HEK293 (cell line): ENCODE results near the gene LPGAT1.
A peak's percentile ranks its signal among the peaks of the same experiment; 100 is the strongest.

Experiments
- AEBP2 ChIP-seq: fragments of 450-650 bp; formaldehyde crosslinking; IDR thresholded peaks from 2 replicates; pipeline ENCODE4 v1.5.1; 2016; ENCODE audit warnings: missing biosample characterization, missing genetic modification characterization, borderline replicate concordance
- BCL6B ChIP-seq: fragments of 450-650 bp; formaldehyde crosslinking; IDR thresholded peaks from 2 replicates; pipeline ENCODE4 v1.5.1; 2017; ENCODE audit warnings: missing biosample characterization, missing genetic modification characterization
- IKZF3 ChIP-seq: fragments of 450-650 bp; IDR thresholded peaks from 2 replicates; pipeline ENCODE4 v1.5.0; 2018; ENCODE audit warnings: missing biosample characterization, mild to moderate bottlenecking, missing genetic modification characterization, moderate library complexity
- KLF1 ChIP-seq: fragments of 450-650 bp; formaldehyde crosslinking; IDR thresholded peaks from 2 replicates; pipeline ENCODE4 v1.5.1; 2016; ENCODE audit warnings: missing biosample characterization, missing genetic modification characterization
- KLF8 ChIP-seq: fragments of 450-650 bp; formaldehyde crosslinking; IDR thresholded peaks from 2 replicates; pipeline ENCODE4 v1.5.1; 2016; ENCODE audit warnings: missing biosample characterization, missing genetic modification characterization
- KLF9 ChIP-seq: fragments of 450-650 bp; formaldehyde crosslinking; IDR thresholded peaks from 2 replicates; pipeline ENCODE4 v1.5.1; 2016; ENCODE audit warnings: missing biosample characterization, missing genetic modification characterization, low read depth
- OVOL3 ChIP-seq: fragments of 450-650 bp; formaldehyde crosslinking; IDR thresholded peaks from 2 replicates; pipeline ENCODE4 v1.5.1; 2016; ENCODE audit warnings: missing biosample characterization, missing genetic modification characterization
- ZEB2 ChIP-seq: fragments of 450-650 bp; formaldehyde crosslinking; IDR thresholded peaks from 2 replicates; pipeline ENCODE4 v1.5.1; 2016; ENCODE audit warnings: missing biosample characterization, missing genetic modification characterization
- ZNF132 ChIP-seq: fragments of 450-650 bp; formaldehyde crosslinking; IDR thresholded peaks from 2 replicates; pipeline ENCODE4 v1.5.1; 2017; ENCODE audit warnings: missing biosample characterization, missing genetic modification characterization, borderline replicate concordance
- ZNF19 ChIP-seq: fragments of 450-650 bp; formaldehyde crosslinking; IDR thresholded peaks from 2 replicates; pipeline ENCODE4; 2016; ENCODE audit warnings: missing biosample characterization, missing genetic modification characterization, low read depth
- ZNF274 ChIP-seq, 2 experiments: fragments of 200-500 bp in 1 of 2; fragments of 450-650 bp in 1 of 2; sonication (Bioruptor generic) in 1 of 2; formaldehyde crosslinking in 1 of 2; IDR thresholded peaks; 2 replicates each; pipeline versions ENCODE4 v1.5.1 to v1.6.1; 2014 to 2016; ENCODE audit warnings: borderline replicate concordance in 1 of 2, inconsistent platforms in 1 of 2, low read length in 1 of 2, missing biosample characterization in 1 of 2, missing genetic modification characterization in 1 of 2
- ZNF280D ChIP-seq: fragments of 450-650 bp; formaldehyde crosslinking; IDR thresholded peaks from 2 replicates; pipeline ENCODE4 v1.5.1; 2016; ENCODE audit warnings: missing biosample characterization, missing genetic modification characterization
- ZNF341 ChIP-seq: fragments of 450-650 bp; formaldehyde crosslinking; IDR thresholded peaks from 2 replicates; pipeline ENCODE4; 2016; ENCODE audit warnings: low read depth, missing biosample characterization, missing genetic modification characterization
- ZNF513 ChIP-seq: fragments of 450-650 bp; IDR thresholded peaks from 2 replicates; pipeline ENCODE4 v1.5.1; 2018; ENCODE audit warnings: missing biosample characterization, missing genetic modification characterization
- ZNF514 ChIP-seq: fragments of 450-650 bp; formaldehyde crosslinking; IDR thresholded peaks from 2 replicates; pipeline ENCODE4 v1.5.1; 2016; ENCODE audit warnings: missing biosample characterization, missing genetic modification characterization
- ZNF645 ChIP-seq: fragments of 450-650 bp; formaldehyde crosslinking; IDR thresholded peaks from 2 replicates; pipeline ENCODE4; 2016; ENCODE audit warnings: missing biosample characterization, missing genetic modification characterization
- ZNF660 ChIP-seq: fragments of 450-650 bp; IDR thresholded peaks from 2 replicates; pipeline ENCODE4 v1.5.1; 2018; ENCODE audit warnings: missing biosample characterization, mild to moderate bottlenecking, missing genetic modification characterization
- ZNF692 ChIP-seq: fragments of 450-650 bp; formaldehyde crosslinking; IDR thresholded peaks from 2 replicates; pipeline ENCODE4 v1.5.1; 2016; ENCODE audit warnings: missing biosample characterization, missing genetic modification characterization
- ZNF701 ChIP-seq: fragments of 450-650 bp; formaldehyde crosslinking; IDR thresholded peaks from 2 replicates; pipeline ENCODE4 v1.5.1; 2016; ENCODE audit warnings: missing biosample characterization, missing genetic modification characterization
- ZNF791 ChIP-seq: fragments of 450-650 bp; formaldehyde crosslinking; IDR thresholded peaks from 2 replicates; pipeline ENCODE4 v1.5.1; 2016; ENCODE audit warnings: missing biosample characterization, missing genetic modification characterization
- ZNF792 ChIP-seq: fragments of 450-650 bp; formaldehyde crosslinking; IDR thresholded peaks from 2 replicates; pipeline ENCODE4 v1.5.1; 2016; ENCODE audit warnings: missing biosample characterization, missing genetic modification characterization
- ZSCAN18 ChIP-seq: fragments of 450-650 bp; formaldehyde crosslinking; IDR thresholded peaks from 2 replicates; pipeline ENCODE4 v1.5.1; 2016; ENCODE audit warnings: missing biosample characterization, missing genetic modification characterization
- ZSCAN30 ChIP-seq: fragments of 450-650 bp; IDR thresholded peaks from 2 replicates; pipeline ENCODE4 v1.5.1; 2018; ENCODE audit warnings: missing biosample characterization, mild to moderate bottlenecking, missing genetic modification characterization, moderate library complexity
- ZXDB ChIP-seq: fragments of 450-650 bp; formaldehyde crosslinking; IDR thresholded peaks from 2 replicates; pipeline ENCODE4 v1.5.1; 2016; ENCODE audit warnings: missing biosample characterization, missing genetic modification characterization

Gene LPGAT1

GRCh38 chr1:211830328-211831142, at the start of gene LPGAT1 (continued):
- TF ChIP-seq ZSCAN18 (tag by site-specific recombination) (no peak), AEBP2 (tag by site-specific recombination) (no peak), ZNF280D (tag by site-specific recombination) (no peak), ZNF19 (tag by site-specific recombination) (no peak), ZNF513 (tag by site-specific recombination) (no peak), IKZF3 (tag by site-specific recombination) (peak; percentile 67; the same call in 1 of the 2 replicates), ZNF341 (tag by site-specific recombination) (peak; percentile 45; the same call in 1 of the 2 replicates), ZNF792 (tag by site-specific recombination) (no peak), ZNF514 (no peak), ZNF132 (tag by site-specific recombination) (no peak), BCL6B (no peak), OVOL3 (tag by site-specific recombination) (no peak), ZNF791 (tag by site-specific recombination) (no peak), KLF9 (tag by site-specific recombination) (no peak), ZXDB (tag by site-specific recombination) (peak; percentile 51; the same call in 1 of the 2 replicates), ZNF274 (IDR thresholded peaks at IDR 0.05; ENCODE audit: low read length) (no peak), ZNF274 (tag by site-specific recombination; IDR thresholded peaks at IDR 0.05; ENCODE audit: borderline replicate concordance) (no peak), ZNF660 (tag by site-specific recombination) (0 out of 2 replicates have a peak, but pooled peaks have one; percentile 13), KLF8 (tag by site-specific recombination) (no peak), ZNF701 (tag by site-specific recombination) (no peak), ZSCAN30 (tag by site-specific recombination) (peak; percentile 72; the same call in 1 of the 2 replicates), KLF1 (tag by site-specific recombination) (no peak), ZNF692 (0 out of 2 replicates have a peak, but pooled peaks have one; percentile 26), ZNF645 (tag by site-specific recombination) (no peak), ZEB2 (tag by site-specific recombination) (peak; percentile 48; the same call in 1 of the 2 replicates)
